Mesendoderm (in vitro differentiated cells): ENCODE data around the gene TMC1.
A peak's percentile ranks its signal among the peaks of the same experiment; 100 is the strongest.

Experiments
- DNase-seq: peaks from one replicate; pipeline ENCODE4 v3.0.0; 2013
- H2AK5ac ChIP-seq: 2 replicates; pipeline ENCODE4 v1.6.1; 2013; ENCODE audit warnings: low read length, inconsistent platforms
- H2BK120ac ChIP-seq: 2 replicates; pipeline ENCODE4 v1.6.1; 2013; ENCODE audit warnings: low read depth, mild to moderate bottlenecking, low read length, moderate library complexity, mixed read lengths
- H2BK15ac ChIP-seq: replicated peaks from 2 replicates; pipeline ENCODE4 v1.6.1; 2013; ENCODE audit warnings: low read depth, mild to moderate bottlenecking, moderate library complexity
- H2BK5ac ChIP-seq: 2 replicates; pipeline ENCODE4 v1.6.1; 2013; ENCODE audit warnings: low read length, inconsistent platforms
- H3K18ac ChIP-seq: 2 replicates; pipeline ENCODE4 v1.6.1; 2013; ENCODE audit warnings: mild to moderate bottlenecking, low read length, mixed read lengths
- H3K23ac ChIP-seq: one replicate; pipeline ENCODE4 v1.6.1; 2013; ENCODE audit warnings: low read length
- H3K27ac ChIP-seq: 2 replicates; pipeline ENCODE4 v1.5.1; 2013; ENCODE audit warnings: low read depth, mild to moderate bottlenecking, inconsistent platforms, low read length, moderate library complexity
- H3K27me3 ChIP-seq: 2 replicates; pipeline ENCODE4 v1.6.1; 2013; ENCODE audit warnings: low read length, control low read depth, mild to moderate bottlenecking, inconsistent platforms; ENCODE audit not compliant: insufficient read depth, poor library complexity
- H3K36me3 ChIP-seq: 2 replicates; pipeline ENCODE4 v1.6.1; 2013; ENCODE audit warnings: low read length, inconsistent platforms; ENCODE audit not compliant: control insufficient read depth, insufficient read depth
- H3K4ac ChIP-seq: one replicate; pipeline ENCODE4 v1.6.1; 2013; ENCODE audit warnings: low read depth, mild to moderate bottlenecking, low read length, moderate library complexity
- H3K4me1 ChIP-seq: 2 replicates; pipeline ENCODE4 v1.6.1; 2013; ENCODE audit warnings: low read depth, low read length, inconsistent platforms; ENCODE audit not compliant: control insufficient read depth
- H3K4me2 ChIP-seq: 2 replicates; pipeline ENCODE4 v1.6.1; 2013; ENCODE audit warnings: low read length
- H3K4me3 ChIP-seq: 2 replicates; pipeline ENCODE4 v1.5.1; 2013; ENCODE audit warnings: mild to moderate bottlenecking, low read length
- H3K56ac ChIP-seq: one replicate; pipeline ENCODE4 v1.6.1; 2013; ENCODE audit warnings: low read length
- H3K79me1 ChIP-seq: 2 replicates; pipeline ENCODE4 v1.6.1; 2013; ENCODE audit warnings: low read length, inconsistent platforms
- H3K79me2 ChIP-seq: 2 replicates; pipeline ENCODE4 v1.6.1; 2013; ENCODE audit warnings: mild to moderate bottlenecking, low read length; ENCODE audit not compliant: control insufficient read depth, insufficient read depth
- H3K9ac ChIP-seq: 2 replicates; pipeline ENCODE4 v1.6.1; 2013; ENCODE audit warnings: low read length, inconsistent platforms
- H4K5ac ChIP-seq: one replicate; pipeline ENCODE4 v1.6.1; 2013; ENCODE audit warnings: low read length
- H4K8ac ChIP-seq: one replicate; pipeline ENCODE4 v1.6.1; 2013; ENCODE audit warnings: low read depth, mild to moderate bottlenecking, control low read depth, low read length, moderate library complexity
- WGBS: extraction: QIAGEN DNeasy Blood & Tissue Kit; methylation state at CpG from one replicate; pipeline ENCODE4 v1.1.7; 2013; ENCODE audit warnings: low lambda C conversion rate, missing lambda C conversion rate; ENCODE audit not compliant: insufficient coverage; ENCODE audit errors: extremely low coverage; 5-methylcytosine and 5-hydroxymethylcytosine counted together

Gene TMC1

GRCh38 chr9:72627956-72628540 lies 106.6 kb downstream of the TMC1 start:
- WGBS, result no CpG with 5 or more reads among the region's 7 CpGs
- Histone ChIP-seq H2BK120ac (no peak overlapping the region), H2AK5ac (no peak overlapping the region), H3K4ac (no peak overlapping the region), H3K9ac (no peak overlapping the region), H3K56ac (no peak overlapping the region), H4K8ac (no peak overlapping the region), H2BK15ac (no peak overlapping the region), H4K5ac (no peak overlapping the region), H3K23ac (no peak overlapping the region), H3K4me3 (no peak overlapping the region), H3K4me1 (no peaks in the 10 kb centered on the region), H3K27ac (no peak overlapping the region), H3K79me2 (no peaks in the 10 kb centered on the region), H3K79me1 (no peaks in the 10 kb centered on the region), H3K27me3 (no peaks in the 10 kb centered on the region), H2BK5ac (no peak overlapping the region), H3K18ac (no peak overlapping the region), H3K36me3 (no peaks in the 10 kb centered on the region), H3K4me2 (no peak overlapping the region)
- no peak for DNase-seq

- Histone ChIP-seq H3K4me1 (no peaks in the 10 kb centered on the region), H3K4me3 (no peak overlapping the region), H3K79me1 (no peaks in the 10 kb centered on the region), H2AK5ac (no peak overlapping the region), H3K27me3 (no peaks in the 10 kb centered on the region), H3K79me2 (no peaks in the 10 kb centered on the region), H4K8ac (no peak overlapping the region), H2BK15ac (no peak overlapping the region), H4K5ac (no peak overlapping the region), H3K4me2 (no peak overlapping the region), H3K27ac (no peak overlapping the region), H3K56ac (no peak overlapping the region), H2BK120ac (no peak overlapping the region), H3K18ac (no peak overlapping the region), H2BK5ac (no peak overlapping the region), H3K23ac (no peak overlapping the region), H3K36me3 (no peaks in the 10 kb centered on the region), H3K4ac (no peak overlapping the region), H3K9ac (no peak overlapping the region)
- WGBS, result no CpG with 5 or more reads among the region's 5 CpGs
- no peak for DNase-seq
Measured at GRCh38 chr9:72633966-72634365, 112.6 kb downstream of the TMC1 start.

GRCh38 chr9:72635197-72635596 lies 113.8 kb downstream of the TMC1 start:
- Histone ChIP-seq H3K36me3 (no peaks in the 10 kb centered on the region), H4K5ac (no peak overlapping the region), H3K4ac (no peak overlapping the region), H3K18ac (no peak overlapping the region), H4K8ac (no peak overlapping the region), H3K79me1 (no peaks in the 10 kb centered on the region), H2BK120ac (no peak overlapping the region), H3K27me3 (no peaks in the 10 kb centered on the region), H3K9ac (no peak overlapping the region), H3K4me1 (no peaks in the 10 kb centered on the region), H3K23ac (no peak overlapping the region), H3K79me2 (no peaks in the 10 kb centered on the region), H2BK15ac (no peak overlapping the region), H2BK5ac (no peak overlapping the region), H3K56ac (no peak overlapping the region), H3K4me2 (no peak overlapping the region), H2AK5ac (no peak overlapping the region), H3K27ac (no peak overlapping the region), H3K4me3 (no peak overlapping the region)
- DNase-seq, result peak; percentile 81
- no CpG with 5 or more reads among the region's 1 CpG for WGBS

- H2BK5ac ChIP-seq, result no peak overlapping the region
- H2AK5ac ChIP-seq, result no peak overlapping the region
- no peaks in the 10 kb centered on the region for H3K4me1 ChIP-seq
- no peak overlapping the region for H3K9ac ChIP-seq
- no peak overlapping the region for H2BK15ac ChIP-seq
- H4K8ac ChIP-seq, result no peak overlapping the region
- H3K79me1 ChIP-seq, result no peaks in the 10 kb centered on the region
- no peak overlapping the region for H3K4me3 ChIP-seq
- H3K4me2 ChIP-seq, result no peak overlapping the region
- H3K56ac ChIP-seq, result no peak overlapping the region
- no peak overlapping the region for H2BK120ac ChIP-seq
- H3K4ac ChIP-seq, result no peak overlapping the region
- H3K23ac ChIP-seq, result no peak overlapping the region
- H3K18ac ChIP-seq, result no peak overlapping the region
- no peak overlapping the region for H4K5ac ChIP-seq
- no peaks in the 10 kb centered on the region for H3K79me2 ChIP-seq
- DNase-seq, result no peak
- no peaks in the 10 kb centered on the region for H3K27me3 ChIP-seq
- H3K36me3 ChIP-seq, result no peaks in the 10 kb centered on the region
- WGBS, result no CpG with 5 or more reads among the region's 3 CpGs
- H3K27ac ChIP-seq, result no peak overlapping the region
Measured at GRCh38 chr9:72636621-72637020, 115.2 kb downstream of the TMC1 start.

- Histone ChIP-seq H3K36me3 (no peaks in the 10 kb centered on the region), H2BK120ac (no peak overlapping the region), H3K4me1 (no peaks in the 10 kb centered on the region), H2BK5ac (no peak overlapping the region), H3K18ac (no peak overlapping the region), H4K5ac (no peak overlapping the region), H2BK15ac (no peak overlapping the region), H4K8ac (no peak overlapping the region), H3K27me3 (no peaks in the 10 kb centered on the region), H3K4ac (no peak overlapping the region), H3K4me3 (no peak overlapping the region), H3K56ac (no peak overlapping the region), H3K23ac (no peak overlapping the region), H3K79me1 (no peaks in the 10 kb centered on the region), H3K9ac (no peak overlapping the region), H3K79me2 (no peaks in the 10 kb centered on the region), H3K4me2 (no peak overlapping the region), H3K27ac (no peak overlapping the region), H2AK5ac (no peak overlapping the region)
- no peak for DNase-seq
Measured at GRCh38 chr9:72643651-72644050, 122.2 kb downstream of the TMC1 start.

- DNase-seq, result no peak
- no peak overlapping the region for H3K4me3 ChIP-seq
- no peak overlapping the region for H3K23ac ChIP-seq
- H4K8ac ChIP-seq, result no peak overlapping the region
- no peak overlapping the region for H3K27ac ChIP-seq
- no CpG with 5 or more reads among the region's 1 CpG for WGBS
- no peak overlapping the region for H2BK120ac ChIP-seq
- no peak overlapping the region for H2BK5ac ChIP-seq
- no peaks in the 10 kb centered on the region for H3K4me1 ChIP-seq
- H3K4me2 ChIP-seq, result no peak overlapping the region
- no peaks in the 10 kb centered on the region for H3K79me1 ChIP-seq
- no peaks in the 10 kb centered on the region for H3K27me3 ChIP-seq
- no peak overlapping the region for H4K5ac ChIP-seq
- H3K9ac ChIP-seq, result no peak overlapping the region
- no peak overlapping the region for H3K4ac ChIP-seq
- H3K56ac ChIP-seq, result no peak overlapping the region
- H3K18ac ChIP-seq, result no peak overlapping the region
- no peaks in the 10 kb centered on the region for H3K36me3 ChIP-seq
- H2AK5ac ChIP-seq, result no peak overlapping the region
- H3K79me2 ChIP-seq, result no peaks in the 10 kb centered on the region
- no peak overlapping the region for H2BK15ac ChIP-seq
Measured at GRCh38 chr9:72646061-72646460, 124.7 kb downstream of the TMC1 start.
